Right lobe of liver (tissue), 6 donors: ENCODE results near the gene LAMC1. TPM values are rescaled to one million over a fixed set of nuclear protein-coding genes. Genes with fewer than 3 reads are reported as not detected.

ENCODE experiments used
- ATAC-seq, 4 donors: fragments of 200-7000 bp; cut with Tn5 transposase; one replicate each; pipeline ENCODE4 v1.9.1; 2020; ENCODE audit warnings: mild to moderate bottlenecking in 4 of 4, moderate library complexity in 4 of 4
- DNase-seq, 3 donors: peaks; one replicate each; pipeline ENCODE4 v3.0.0-alpha.2; 2020
- H3K27ac ChIP-seq, 3 donors: fragments of 200-600 bp; one replicate each; pipeline ENCODE4 v1.8.0; 2022
- H3K27me3 ChIP-seq, 2 donors: fragments of 200-600 bp; one replicate each; pipeline ENCODE4 v1.8.0; 2022
- H3K36me3 ChIP-seq, 4 donors: fragments of 200-600 bp; sonication (generic) in 1 of 4; one replicate each; pipeline versions ENCODE4 v1.5.1 to v1.8.0; 2017 to 2022; ENCODE audit warnings: control low read depth in 1 of 4
- H3K4me1 ChIP-seq, 4 donors: fragments of 200-600 bp; sonication (generic) in 1 of 4; one replicate each; pipeline versions ENCODE4 v1.5.1 to v1.8.0; 2017 to 2022; ENCODE audit warnings: control low read depth in 1 of 4
- H3K4me3 ChIP-seq, 3 donors: fragments of 200-600 bp; one replicate each; pipeline ENCODE4 v1.8.0; 2022
- H3K9me3 ChIP-seq, 4 donors: fragments of 200-600 bp; sonication (generic) in 1 of 4; one replicate each; pipeline versions ENCODE4 v1.5.1 to v1.8.0; 2017 to 2022; ENCODE audit warnings: control low read depth in 1 of 4
- CTCF ChIP-seq, 4 donors: fragments of 200-600 bp in 3 of 4; fragments of 450-650 bp in 1 of 4; IDR thresholded peaks; one replicate each; pipeline versions ENCODE4 v1.5.1 to v1.8.0; 2016 to 2022; ENCODE audit warnings: antibody characterized with exemption in 4 of 4, mild to moderate bottlenecking in 2 of 4
- POLR2A ChIP-seq: fragments of 450-650 bp; IDR thresholded peaks from one replicate; pipeline ENCODE4 v1.6.1; 2017; ENCODE audit warnings: antibody characterized with exemption, mild to moderate bottlenecking
- WGBS: methylation state at CpG from one replicate; pipeline ENCODE4 v1.1.6; 2018; ENCODE audit warnings: low coverage, low lambda C conversion rate; ENCODE audit not compliant: insufficient coverage; ENCODE audit errors: missing lambda C conversion rate; 5-methylcytosine and 5-hydroxymethylcytosine counted together
- intact Hi-C, 2 donors: fragments of 100-400 bp; cut with DNase I; formaldehyde crosslinking; loops; one replicate each; pipeline versions ENCODE4 v1.11.2 to v1.14.1; 2022
- total RNA-seq, 6 experiments: library from RNA; depleted of rRNA in 2 of 6; stranded (reverse); fragments of >200 nt in 2 of 6; fragmentation: NEBNext Ultra II Directional in 3 of 6; extraction: Animal tissue kit (Norgen Biotek cat#: 25700) in 3 of 6; gene quantifications; one replicate each; pipeline versions ENCODE4 v1.1.0 to v1.2.4, GENCODE V29; 2016 to 2023
- donor health status: DM: no; HTN: yes; CAD: no.
- donor health status: DM: no; HTN: no; CAD: no.
- donor health status: DM: no; HTN: no; CAD: no.
- donor health status: DM: no; HTN: yes; CAD: no.
- donor health status: DM: no; HTN: yes; CAD: no.

The LAMC1 gene
- total RNA-seq, 6 experiments from 2014 or later: 18.5 to 53.2 (median 28.0) TPM

GRCh38 chr1:182984138-182984537 lies 39.1 kb upstream of the LAMC1 start:
- ATAC-seq (no peak), DNase-seq (no peak)
- no peaks in the 10 kb centered on the region for H3K4me1 ChIP-seq
- intact Hi-C loops: no loop called here
- H3K27ac ChIP-seq: no peak overlapping the region
- H3K4me3 ChIP-seq: no peak overlapping the region
- 83% methylated on average over 5 of the region's 7 CpGs for WGBS
- no peaks in the 10 kb centered on the region for H3K27me3 ChIP-seq
- TF ChIP-seq CTCF (IDR thresholded peaks at IDR 0.05): no peak
- TF ChIP-seq POLR2A: no peak
- H3K9me3 ChIP-seq: no peaks in the 10 kb centered on the region
- H3K36me3 ChIP-seq: no peaks in the 10 kb centered on the region

DNA sequence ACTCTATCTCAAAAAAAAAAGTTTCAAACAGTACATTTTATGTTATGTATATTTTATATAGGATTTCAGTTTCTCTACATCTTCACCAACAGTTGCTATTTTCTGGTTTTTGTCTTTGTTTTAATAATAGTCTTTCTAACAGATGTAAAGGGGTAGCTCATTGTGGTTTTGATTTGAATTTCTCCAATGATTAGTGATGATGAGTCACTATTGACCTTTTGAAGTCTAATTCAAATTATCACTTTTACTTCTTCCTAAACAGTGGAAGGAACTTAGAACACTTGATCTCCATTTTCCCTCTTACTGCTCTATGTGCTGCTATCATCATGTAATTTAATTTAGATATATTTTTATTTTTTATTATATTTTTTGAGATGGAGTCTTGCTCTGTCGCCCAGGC lies 38.6 kb upstream of the LAMC1 start:
- H3K27me3 ChIP-seq: no peaks in the 10 kb centered on the region
- no peaks in the 10 kb centered on the region for H3K36me3 ChIP-seq
- no peak overlapping the region for H3K27ac ChIP-seq
- TF ChIP-seq POLR2A (no peak), CTCF (IDR thresholded peaks at IDR 0.05) (no peak)
- intact Hi-C loops: no loop called here
- H3K9me3 ChIP-seq: no peaks in the 10 kb centered on the region
- no peaks in the 10 kb centered on the region for H3K4me1 ChIP-seq
- 80% methylated on average over 1 of the region's 1 CpG for WGBS
- H3K4me3 ChIP-seq: no peak overlapping the region
- DNase-seq (no peak), ATAC-seq (no peak)

DNA sequence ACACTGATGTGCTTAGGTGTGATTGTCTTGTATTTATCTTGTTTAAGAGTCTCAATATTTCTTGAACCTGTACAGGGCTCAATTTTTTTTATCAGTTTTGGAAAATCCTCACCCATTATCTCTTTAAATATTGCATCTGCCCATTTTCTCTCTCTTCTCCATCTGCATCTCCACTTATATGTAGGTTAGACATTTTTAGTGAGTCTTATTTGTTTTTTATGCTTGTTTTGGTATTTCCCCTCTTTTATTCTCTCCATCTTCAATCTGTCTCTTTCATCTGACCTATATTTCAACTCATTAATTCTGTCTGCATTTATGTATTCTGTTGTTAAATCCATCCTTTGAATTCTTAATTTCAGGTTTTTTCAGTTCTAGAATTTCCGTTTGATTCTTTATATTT lies 37.3 kb upstream of the LAMC1 start:
- intact Hi-C loops: no loop called here
- H3K27ac ChIP-seq: no peak overlapping the region
- WGBS: 50% methylated on average over 1 of the region's 1 CpG
- H3K4me3 ChIP-seq: no peak overlapping the region
- H3K9me3 ChIP-seq: no peaks in the 10 kb centered on the region
- DNase-seq (no peak), ATAC-seq (no peak)
- no peaks in the 10 kb centered on the region for H3K36me3 ChIP-seq
- no peaks in the 10 kb centered on the region for H3K27me3 ChIP-seq
- no peaks in the 10 kb centered on the region for H3K4me1 ChIP-seq
- no peak for TF ChIP-seq POLR2A
- no peak for TF ChIP-seq CTCF (IDR thresholded peaks at IDR 0.05)

DNA sequence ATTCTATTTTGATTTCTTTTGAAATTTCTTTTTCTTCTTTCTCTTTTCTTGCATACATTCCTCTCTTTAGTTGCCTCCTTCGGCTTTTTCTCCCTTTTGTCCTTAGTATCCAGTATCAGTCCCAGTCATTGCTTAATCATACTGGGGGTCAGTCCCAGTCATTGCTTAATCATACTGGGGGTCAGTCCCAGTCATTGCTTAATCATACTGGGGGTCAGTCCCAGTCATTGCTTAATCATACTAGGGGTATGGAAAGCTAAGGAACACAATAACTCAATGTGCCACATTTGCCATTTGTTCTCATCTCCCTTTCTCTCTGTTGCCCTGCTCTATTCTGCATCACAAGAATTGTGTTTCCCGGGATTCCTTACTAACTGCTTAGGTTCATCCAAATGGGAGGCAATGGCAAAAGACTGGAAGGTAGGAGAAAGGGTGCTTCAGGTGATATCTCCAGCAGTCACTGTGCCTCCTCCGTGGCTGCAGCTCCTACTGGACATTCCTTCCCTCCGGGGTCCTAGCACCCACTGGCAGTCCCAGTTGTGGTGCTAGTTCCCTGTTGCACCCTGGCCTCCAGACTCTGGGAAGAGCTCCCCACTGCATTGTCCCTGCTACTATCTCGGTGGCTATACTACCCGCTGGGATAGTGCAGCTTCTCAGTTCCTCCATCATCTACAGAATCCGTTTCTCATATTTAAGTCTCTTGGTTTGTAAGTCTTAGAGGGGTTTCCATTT lies 32.6 kb upstream of the LAMC1 start:
- no peaks in the 10 kb centered on the region for H3K27me3 ChIP-seq
- H3K27ac ChIP-seq: no peak overlapping the region
- no peaks in the 10 kb centered on the region for H3K36me3 ChIP-seq
- WGBS: 63% methylated on average over 4 of the region's 7 CpGs
- H3K9me3 ChIP-seq: no peaks in the 10 kb centered on the region
- TF ChIP-seq CTCF (IDR thresholded peaks at IDR 0.05): no peak
- no peak for TF ChIP-seq POLR2A
- no peak overlapping the region for H3K4me3 ChIP-seq
- ATAC-seq (peak in 3 of 4 donors; percentile 46 to 66 (median 46)), DNase-seq (no peak)
- intact Hi-C loops: no loop called here
- H3K4me1 ChIP-seq: no peaks in the 10 kb centered on the region

DNA sequence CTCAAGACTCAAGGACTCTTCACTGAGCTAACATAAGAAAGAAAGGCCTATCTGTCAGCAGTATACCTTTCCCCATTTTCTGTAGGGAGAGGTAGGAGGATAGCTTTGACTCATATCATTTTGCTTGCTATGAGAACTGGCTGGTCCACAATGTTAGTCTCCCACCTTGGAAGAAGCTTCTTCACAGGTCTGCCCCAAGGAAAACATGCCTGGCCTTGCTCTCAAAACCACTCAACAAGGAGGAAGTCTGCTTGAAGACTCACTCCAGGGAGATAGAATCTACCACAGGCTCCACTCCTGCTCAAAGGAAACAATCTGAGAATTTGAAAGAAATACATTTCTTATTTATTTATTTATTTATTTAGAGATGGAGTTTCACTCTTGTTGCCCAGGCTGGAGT lies 29.5 kb upstream of the LAMC1 start:
- no peak for ATAC-seq
- H3K36me3 ChIP-seq: no peaks in the 10 kb centered on the region
- intact Hi-C loops: no loop called here
- no peaks in the 10 kb centered on the region for H3K4me1 ChIP-seq
- H3K27ac ChIP-seq: no peak overlapping the region
- DNase-seq: no peak
- no peaks in the 10 kb centered on the region for H3K27me3 ChIP-seq
- no peak overlapping the region for H3K4me3 ChIP-seq
- H3K9me3 ChIP-seq: no peaks in the 10 kb centered on the region
- TF ChIP-seq POLR2A (no peak), CTCF (IDR thresholded peaks at IDR 0.05) (no peak)
